HepG2 (cell line): ENCODE measurements around the gene LINGO1. TPM values are rescaled to one million over a fixed set of nuclear protein-coding genes. Genes with fewer than 3 reads are reported as not detected.

Source experiments
- AHDC1 ChIP-seq: sonication (generic); formaldehyde crosslinking; IDR thresholded peaks from 2 replicates; pipeline ENCODE4 v1.5.1; 2020; ENCODE audit warnings: mild to moderate bottlenecking, missing genetic modification reagents, borderline replicate concordance
- CTCF ChIP-seq: sonication (generic); formaldehyde crosslinking; IDR thresholded peaks from 2 replicates; pipeline ENCODE4 v1.5.0; 2020; ENCODE audit warnings: mild to moderate bottlenecking, missing genetic modification reagents, moderate library complexity
- ESRRA ChIP-seq: sonication (generic); formaldehyde crosslinking; IDR thresholded peaks from 2 replicates; pipeline ENCODE4 v1.5.1; 2020; ENCODE audit warnings: mild to moderate bottlenecking, low read depth, missing genetic modification reagents
- FOXO1 ChIP-seq: sonication (generic); formaldehyde crosslinking; IDR thresholded peaks from 2 replicates; pipeline ENCODE4 v1.4.0; 2020; ENCODE audit warnings: missing genetic modification reagents
- HMG20B ChIP-seq: conservative IDR thresholded peaks from 2 replicates; pipeline ENCODE4 v1.6.1; 2016; ENCODE audit warnings: missing genetic modification reagents, missing compliant biosample characterization
- HNF4A ChIP-seq: sonication (generic); formaldehyde crosslinking; IDR thresholded peaks from 2 replicates; pipeline ENCODE4 v1.4.0; 2020; ENCODE audit warnings: missing genetic modification reagents
- IRF2 ChIP-seq: IDR thresholded peaks from 2 replicates; pipeline ENCODE4 v1.6.1; 2018; ENCODE audit warnings: missing genetic modification reagents, missing compliant biosample characterization
- NCOA5 ChIP-seq: sonication (generic); formaldehyde crosslinking; IDR thresholded peaks from 2 replicates; pipeline ENCODE4 v1.4.0; 2020; ENCODE audit warnings: missing genetic modification reagents
- REPIN1 ChIP-seq: sonication (generic); formaldehyde crosslinking; IDR thresholded peaks from 2 replicates; pipeline ENCODE4 v1.8.0; 2022; ENCODE audit warnings: missing genetic modification reagents, low read depth, mild to moderate bottlenecking, borderline replicate concordance
- SOX6 ChIP-seq, 2 experiments: fragments of 450-650 bp in 1 of 2; sonication (generic) in 1 of 2; formaldehyde crosslinking in 1 of 2; IDR thresholded peaks; 2 replicates each; pipeline versions ENCODE4 v1.4.0 to v1.6.1; 2017 to 2020; ENCODE audit warnings: antibody characterized with exemption in 1 of 2, mild to moderate bottlenecking in 1 of 2, missing genetic modification reagents in 1 of 2
- SRSF9 ChIP-seq: fragments of 200-400 bp; formaldehyde crosslinking; IDR thresholded peaks from 2 replicates; pipeline ENCODE4 v1.6.1; 2018; ENCODE audit warnings: borderline replicate concordance, mild to moderate bottlenecking, low read depth, low read length; ENCODE audit not compliant: insufficient read depth, poor library complexity, severe bottlenecking
- TP53 ChIP-seq: sonication (generic); formaldehyde crosslinking; conservative IDR thresholded peaks from 2 replicates; pipeline ENCODE4 v1.4.0; 2020; ENCODE audit warnings: missing genetic modification reagents
- ZFX ChIP-seq: sonication (generic); formaldehyde crosslinking; IDR thresholded peaks from 2 replicates; pipeline ENCODE4 v1.4.0; 2020; ENCODE audit warnings: mild to moderate bottlenecking, low read depth, missing genetic modification reagents, moderate library complexity
- ZNF329 ChIP-seq: sonication (generic); formaldehyde crosslinking; IDR thresholded peaks from 2 replicates; pipeline ENCODE4 v1.9.0; 2021; ENCODE audit warnings: low read depth, mild to moderate bottlenecking, missing genetic modification reagents
- ZNF501 ChIP-seq: sonication (generic); formaldehyde crosslinking; IDR thresholded peaks from 2 replicates; pipeline ENCODE4 v1.5.1; 2020; ENCODE audit warnings: mild to moderate bottlenecking, moderate library complexity, missing genetic modification reagents
- ZNF512B ChIP-seq: sonication (generic); formaldehyde crosslinking; IDR thresholded peaks from 2 replicates; pipeline ENCODE4 v1.5.1; 2020; ENCODE audit warnings: missing genetic modification reagents, mild to moderate bottlenecking, borderline replicate concordance
- ZNF629 ChIP-seq: sonication (generic); formaldehyde crosslinking; conservative IDR thresholded peaks from 2 replicates; pipeline ENCODE4 v1.5.0; 2020; ENCODE audit warnings: missing genetic modification reagents
- ZNF772 ChIP-seq: sonication (generic); formaldehyde crosslinking; IDR thresholded peaks from 2 replicates; pipeline ENCODE4 v1.5.0; 2020; ENCODE audit warnings: mild to moderate bottlenecking, missing genetic modification reagents
- polyA plus RNA-seq, 8 experiments: library from polyadenylated mRNA; depleted of rRNA in 3 of 8; stranded (reverse) in 7 of 8; unstranded in 1 of 8; fragments of >200 nt; fragmentation: Illumina TruSeq in 4 of 8; extraction: Trizol in 4 of 8; gene quantifications; 2 replicates each; pipeline versions ENCODE4 v1.2.1 to v1.2.3, GENCODE V29; 2011 to 2016; ENCODE audit warnings: low read depth in 4 of 8, missing spikeins in 1 of 8, mixed read lengths in 1 of 8; ENCODE audit not compliant: insufficient read depth in 1 of 8
- total RNA-seq, 5 experiments: library from RNA; depleted of rRNA; stranded (reverse); fragments of >200 nt; fragmentation: Illumina TruSeq; extraction: Trizol; gene quantifications; 2 replicates each; pipeline ENCODE4 v1.2.3, GENCODE V29; 2016; ENCODE audit warnings: low read depth in 1 of 5

LINGO1 gene
- total and polyA plus RNA-seq, 2 of the 13 experiments (the other 11 are each of a cell fraction or from before 2014, with no cell fraction given) = 0.07 TPM; not detected in 1

GRCh38 chr15:77645602-77646001, 12.9 kb upstream of the LINGO1 start (continued):
- TF ChIP-seq AHDC1 = peak; percentile 68; the same call in 1 of the 2 replicates
- TF ChIP-seq ZNF772 (CRISPR knock-in tag) = 0 out of 2 replicates have a peak, but pooled peaks have one; percentile 38
- TF ChIP-seq TP53 = no peak
- TF ChIP-seq ZFX = peak; percentile 64
- TF ChIP-seq NCOA5 (CRISPR knock-in tag) = no peak
- peak; percentile 54; the same call in 1 of the 2 replicates for TF ChIP-seq ZNF501 (CRISPR knock-in tag)
- TF ChIP-seq ESRRA (CRISPR knock-in tag) = 0 out of 2 replicates have a peak, but pooled peaks have one; percentile 16
- 0 out of 2 replicates have a peak, but pooled peaks have one; percentile 23 for TF ChIP-seq CTCF (CRISPR knock-in tag)
- TF ChIP-seq ZNF512B = 0 out of 2 replicates have a peak, but pooled peaks have one; percentile 32
- TF ChIP-seq ZNF629 = 0 out of 2 replicates have a peak, but pooled peaks have one; percentile 30
- TF ChIP-seq FOXO1 (CRISPR knock-in tag) = peak; percentile 96
- no peak for TF ChIP-seq REPIN1 (CRISPR knock-in tag)
- TF ChIP-seq SRSF9 = no peak
- TF ChIP-seq HMG20B = no peak
- no peak for TF ChIP-seq SOX6 (IDR thresholded peaks at IDR 0.05)
- peak; percentile 67 for TF ChIP-seq SOX6 (CRISPR knock-in tag; IDR thresholded peaks at IDR 0.05)
- 0 out of 2 replicates have a peak, but pooled peaks have one; percentile 23 for TF ChIP-seq ZNF329 (CRISPR knock-in tag)
- TF ChIP-seq HNF4A (CRISPR knock-in tag) = peak; percentile 95
- TF ChIP-seq IRF2 = 0 out of 2 replicates have a peak, but pooled peaks have one; percentile 28
